Lung (tissue), 12 donors: ENCODE measurements around the gene HIF3A. TPM values are rescaled to one million over a fixed set of nuclear protein-coding genes. Genes with fewer than 3 reads are reported as not detected.
A peak's percentile ranks its signal among the peaks of the same experiment; 100 is the strongest.

ENCODE experiments used
- ATAC-seq: fragments of 200-7000 bp; cut with Tn5 transposase; one replicate; pipeline ENCODE4 v1.9.1; 2020; ENCODE audit warnings: moderate number of reproducible peaks; ENCODE audit not compliant: insufficient read depth, low FRiP score
- DNase-seq, 3 donors: peaks; one replicate each; pipeline ENCODE4 v3.0.0-alpha.2; 2013 to 2017
- H3K27ac ChIP-seq, 2 donors: one replicate each; pipeline ENCODE4 v1.5.1; 2013; ENCODE audit warnings: mild to moderate bottlenecking in 2 of 2, moderate library complexity in 2 of 2, control low read depth in 1 of 2, inconsistent platforms in 1 of 2, low read depth in 1 of 2, low read length in 1 of 2
- H3K27me3 ChIP-seq, 3 donors: one replicate each; pipeline ENCODE4 v1.5.1; 2013; ENCODE audit warnings: low read length in 2 of 3; ENCODE audit not compliant: control insufficient read depth in 3 of 3, insufficient read depth in 3 of 3
- H3K36me3 ChIP-seq, 4 donors: one replicate each; pipeline ENCODE4 v1.5.1; 2013; ENCODE audit warnings: low read length in 4 of 4, mild to moderate bottlenecking in 1 of 4, moderate library complexity in 1 of 4; ENCODE audit not compliant: control insufficient read depth in 4 of 4, insufficient read depth in 4 of 4
- H3K4me1 ChIP-seq, 5 donors: one replicate each; pipeline ENCODE4 v1.5.1; 2013; ENCODE audit warnings: low read length in 5 of 5, mild to moderate bottlenecking in 2 of 5, moderate library complexity in 1 of 5; ENCODE audit not compliant: control insufficient read depth in 5 of 5, insufficient read depth in 5 of 5
- H3K4me3 ChIP-seq: one replicate; pipeline ENCODE4 v1.5.1; 2013; ENCODE audit warnings: mild to moderate bottlenecking, control low read depth, moderate library complexity
- H3K9ac ChIP-seq, 2 donors: one replicate each; pipeline ENCODE4 v1.5.1; 2013; ENCODE audit warnings: low read length in 2 of 2, control low read depth in 1 of 2; ENCODE audit not compliant: insufficient read depth in 1 of 2
- H3K9me3 ChIP-seq, 4 donors: one replicate each; pipeline ENCODE4 v1.5.1; 2013; ENCODE audit warnings: low read length in 3 of 4, mild to moderate bottlenecking in 1 of 4, moderate library complexity in 1 of 4; ENCODE audit not compliant: control insufficient read depth in 4 of 4, insufficient read depth in 3 of 4
- CTCF ChIP-seq: IDR thresholded peaks from 2 replicates; pipeline ENCODE4 v1.5.1; 2012; ENCODE audit warnings: mild to moderate bottlenecking; ENCODE audit errors: control extremely low read depth, extremely low read depth
- WGBS, 2 donors: extraction: QIAGEN DNeasy Blood & Tissue Kit; methylation state at CpG; one replicate each; pipeline ENCODE4 v1.1.7; 2013; 5-methylcytosine and 5-hydroxymethylcytosine counted together
- polyA plus RNA-seq, 2 donors: library from polyadenylated mRNA; stranded (reverse); fragments of 200-250 nt; gene quantifications; one replicate each; pipeline ENCODE4 v1.2.1, GENCODE V29; 2013
- total RNA-seq, 2 donors: library from RNA; depleted of rRNA in 1 of 2; stranded (reverse); fragments of >200 nt in 1 of 2; gene quantifications; one replicate each; pipeline ENCODE4 v1.2.1, GENCODE V29; 2014 to 2021
- donor health status: control.
- donor health status: control.
- donor health status: Bipolar disorder and iron deficiency.
- donor health status: healthy.
- donor health status: DM: yes; HTN: yes; CAD: no.

Gene HIF3A
- total and polyA plus RNA-seq, 4 donors, result 24.1 to 315 (median 63.4) TPM

DNA sequence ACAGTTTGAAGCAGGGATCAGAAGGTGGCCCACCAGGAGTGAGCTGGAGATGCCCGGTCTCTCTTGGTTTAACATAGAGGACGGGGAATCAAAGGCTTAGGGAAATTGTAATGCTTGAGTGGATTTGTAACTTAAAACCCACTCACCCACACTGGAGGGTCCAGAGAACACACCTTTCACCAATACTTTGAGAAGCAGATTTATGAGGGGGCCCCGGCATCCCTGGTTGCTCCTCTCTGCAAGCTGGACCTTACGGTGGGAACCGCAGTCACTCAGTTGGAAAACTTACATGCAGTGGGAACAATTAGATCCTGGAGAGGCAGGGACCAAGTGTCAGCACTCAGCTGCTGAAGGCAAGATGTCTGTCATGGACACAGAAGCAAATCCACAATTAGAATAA is 70.6 kb downstream of the HIF3A start:
- H3K4me1 ChIP-seq, result peaks cover 0 to 7% (median 0%) of the 10 kb centered on the region in 5 donors
- no peaks in the 10 kb centered on the region for H3K9me3 ChIP-seq
- no peak overlapping the region for H3K9ac ChIP-seq
- no peaks in the 10 kb centered on the region for H3K27me3 ChIP-seq
- H3K36me3 ChIP-seq, result peaks cover 11 to 24% (median 13%) of the 10 kb centered on the region in 4 donors
- DNase-seq (no peak), ATAC-seq (no peak)
- no peak overlapping the region for H3K4me3 ChIP-seq
- TF ChIP-seq CTCF, result no peak
- no peak overlapping the region for H3K27ac ChIP-seq
- WGBS, 2 donors, result 93 to 98% methylated on average over 5 of the region's 5 CpGs

GRCh38 chr19:46368116-46368515 is 71.3 kb downstream of the HIF3A start:
- Histone ChIP-seq H3K9ac (no peak overlapping the region), H3K27ac (no peak overlapping the region), H3K4me3 (no peak overlapping the region), H3K4me1 (peaks cover 0 to 12% (median 4%) of the 10 kb centered on the region in 5 donors), H3K27me3 (no peaks in the 10 kb centered on the region), H3K9me3 (no peaks in the 10 kb centered on the region), H3K36me3 (peaks cover 11 to 24% (median 13%) of the 10 kb centered on the region in 4 donors)
- TF ChIP-seq CTCF, result no peak
- DNase-seq (no peak), ATAC-seq (no peak)
- 92 to 93% methylated on average over 7 of the region's 7 CpGs for WGBS, 2 donors

- DNase-seq (no peak), ATAC-seq (no peak)
- Histone ChIP-seq H3K9me3 (no peaks in the 10 kb centered on the region), H3K27me3 (no peaks in the 10 kb centered on the region), H3K9ac (no peak overlapping the region), H3K4me1 (peaks cover 0 to 16% (median 9%) of the 10 kb centered on the region in 5 donors), H3K27ac (no peak overlapping the region), H3K4me3 (no peak overlapping the region), H3K36me3 (peaks cover 2 to 24% (median 11%) of the 10 kb centered on the region in 4 donors)
- TF ChIP-seq CTCF, result no peak
- 85 to 91% methylated on average over 7 of the region's 7 CpGs for WGBS, 2 donors
Observed at GRCh38 chr19:46369817-46370216, 73.0 kb downstream of the HIF3A start.

- WGBS, 2 donors, result 70% methylated on average over 10 of the region's 10 CpGs
- DNase-seq, result no peak
- no peak overlapping the region for H3K9ac ChIP-seq
Observed at GRCh38 chr19:46371371-46371901, 74.6 kb downstream of the HIF3A start.

More at GRCh38 chr19:46371371-46371901, 74.6 kb downstream of the HIF3A start:
- Histone ChIP-seq H3K36me3 (peaks cover 8 to 29% (median 18%) of the 10 kb centered on the region in 4 donors), H3K4me3 (no peak overlapping the region), H3K4me1 (peaks cover 0 to 16% (median 9%) of the 10 kb centered on the region in 5 donors), H3K9me3 (no peaks in the 10 kb centered on the region), H3K27ac (peak overlapping the region in 1 of 2 donors; percentile 13), H3K27me3 (no peaks in the 10 kb centered on the region)
- no peak for ATAC-seq
- no peak for TF ChIP-seq CTCF
